Coronary artery (tissue), 2 donors: ENCODE data around the gene POLR2C.

Source experiments
- DNase-seq: peaks from one replicate; pipeline ENCODE4 v3.0.0-alpha.2; 2017; ENCODE audit warnings: low spot score
- H3K27ac ChIP-seq, 2 donors: fragments of 200-600 bp; sonication (generic); one replicate each; pipeline ENCODE4 v1.5.1; 2016 to 2019
- H3K4me3 ChIP-seq: fragments of 200-600 bp; sonication (generic); 2 replicates; pipeline ENCODE4 v1.5.1; 2016; ENCODE audit warnings: mild to moderate bottlenecking, moderate library complexity
- CTCF ChIP-seq: fragments of 200-600 bp; sonication (generic); IDR thresholded peaks from one replicate; pipeline ENCODE4 v1.5.1; 2019; ENCODE audit warnings: antibody characterized with exemption

POLR2C gene

GRCh38 chr16:57423152-57423551 lies 39.3 kb upstream of the POLR2C start:
- Histone ChIP-seq H3K27ac (no peak overlapping the region), H3K4me3 (no peak overlapping the region)
- TF ChIP-seq CTCF = no peak
- DNase-seq = no peak

GRCh38 chr16:57424583-57424982 lies 37.9 kb upstream of the POLR2C start:
- TF ChIP-seq CTCF = no peak
- Histone ChIP-seq H3K4me3 (no peak overlapping the region), H3K27ac (no peak overlapping the region)
- no peak for DNase-seq

- no peak for DNase-seq
- TF ChIP-seq CTCF = no peak
Measured at GRCh38 chr16:57426356-57426755, 36.1 kb upstream of the POLR2C start.

GRCh38 chr16:57427307-57427706 lies 35.2 kb upstream of the POLR2C start:
- no peak for DNase-seq
- Histone ChIP-seq H3K4me3 (no peak overlapping the region), H3K27ac (no peak overlapping the region)
- TF ChIP-seq CTCF = no peak

More at GRCh38 chr16:57426356-57426755, 36.1 kb upstream of the POLR2C start:
- Histone ChIP-seq H3K4me3 (no peak overlapping the region), H3K27ac (no peak overlapping the region)

GRCh38 chr16:57427824-57428223 lies 34.7 kb upstream of the POLR2C start:
- no peak overlapping the region for H3K4me3 ChIP-seq
- no peak for TF ChIP-seq CTCF
- H3K27ac ChIP-seq = no peak overlapping the region
- no peak for DNase-seq

GRCh38 chr16:57430955-57431354 lies 31.5 kb upstream of the POLR2C start:
- Histone ChIP-seq H3K4me3 (no peak overlapping the region), H3K27ac (no peak overlapping the region)
- no peak for DNase-seq
- no peak for TF ChIP-seq CTCF

- H3K27ac ChIP-seq = no peak overlapping the region
- no peak for DNase-seq
- no peak overlapping the region for H3K4me3 ChIP-seq
- TF ChIP-seq CTCF = no peak
Measured at GRCh38 chr16:57432505-57432904, 30.0 kb upstream of the POLR2C start.
